ENCODE measurements around the gene GTF2A1L.

Gene GTF2A1L

GRCh38 chr2:48617618-48618017 is at the start of gene GTF2A1L:
GTF2A1L (plus strand) TSS chr2:48617856; CDS start chr2:48617875, 19 bp downstream.
- no peak within 1 kb of the TSS for H3K4me3 ChIP-seq (ENCODE audit: low read depth, low read length)
- TF ChIP-seq CTCF (IDR thresholded peaks at IDR 0.05; ENCODE audit: borderline replicate concordance, insufficient read depth, low read depth, low read length): no peak

GRCh38 chr2:48568547-48568946 is 49.1 kb upstream of the GTF2A1L start:
- no peak for TF ChIP-seq CTCF (IDR thresholded peaks at IDR 0.05; ENCODE audit: borderline replicate concordance, insufficient read depth, low read depth, low read length)
- no peak overlapping the region for H3K4me3 ChIP-seq (ENCODE audit: low read depth, low read length)

- H3K4me3 ChIP-seq (ENCODE audit: low read depth, low read length): no peak overlapping the region
- no peak for TF ChIP-seq CTCF (IDR thresholded peaks at IDR 0.05; ENCODE audit: borderline replicate concordance, insufficient read depth, low read depth, low read length)
Measured at GRCh38 chr2:48569433-48569832, 48.2 kb upstream of the GTF2A1L start.

- no peak overlapping the region for H3K4me3 ChIP-seq (ENCODE audit: low read depth, low read length)
- TF ChIP-seq CTCF (IDR thresholded peaks at IDR 0.05; ENCODE audit: borderline replicate concordance, insufficient read depth, low read depth, low read length): no peak
Measured at GRCh38 chr2:48572816-48573215, 44.8 kb upstream of the GTF2A1L start.

GRCh38 chr2:48574353-48575287 is 43.0 kb upstream of the GTF2A1L start:
- H3K4me3 ChIP-seq (ENCODE audit: low read depth, low read length): no peak overlapping the region
- TF ChIP-seq CTCF (IDR thresholded peaks at IDR 0.05; ENCODE audit: borderline replicate concordance, insufficient read depth, low read depth, low read length): no peak

- no peak overlapping the region for H3K4me3 ChIP-seq (ENCODE audit: low read depth, low read length)
- no peak for TF ChIP-seq CTCF (IDR thresholded peaks at IDR 0.05; ENCODE audit: borderline replicate concordance, insufficient read depth, low read depth, low read length)
Measured at GRCh38 chr2:48578313-48578712, 39.3 kb upstream of the GTF2A1L start.

- H3K4me3 ChIP-seq (ENCODE audit: low read depth, low read length): no peak overlapping the region
- no peak for TF ChIP-seq CTCF (IDR thresholded peaks at IDR 0.05; ENCODE audit: borderline replicate concordance, insufficient read depth, low read depth, low read length)
Measured at GRCh38 chr2:48583961-48584360, 33.7 kb upstream of the GTF2A1L start.
